Melanocyte of skin (primary cell): Measurements from ENCODE around the gene IFT22. TPM values are rescaled to one million over a fixed set of nuclear protein-coding genes. Genes with fewer than 3 reads are reported as not detected.

Experiments used
- small RNA-seq, 2 donors: library from RNA; depleted of rRNA; stranded (forward); fragments of <200 nt; gene quantifications; one replicate each; pipeline ENCODE3, GENCODE V24; 2012
- total RNA-seq, 2 donors: library from RNA; depleted of rRNA; stranded (reverse); fragments of >200 nt; gene quantifications; 2 replicates each; pipeline ENCODE4 v1.2.3, GENCODE V29; 2012

Gene IFT22
- total RNA-seq: 10 to 100 TPM; 20.0 to 21.6 TPM

DNA sequence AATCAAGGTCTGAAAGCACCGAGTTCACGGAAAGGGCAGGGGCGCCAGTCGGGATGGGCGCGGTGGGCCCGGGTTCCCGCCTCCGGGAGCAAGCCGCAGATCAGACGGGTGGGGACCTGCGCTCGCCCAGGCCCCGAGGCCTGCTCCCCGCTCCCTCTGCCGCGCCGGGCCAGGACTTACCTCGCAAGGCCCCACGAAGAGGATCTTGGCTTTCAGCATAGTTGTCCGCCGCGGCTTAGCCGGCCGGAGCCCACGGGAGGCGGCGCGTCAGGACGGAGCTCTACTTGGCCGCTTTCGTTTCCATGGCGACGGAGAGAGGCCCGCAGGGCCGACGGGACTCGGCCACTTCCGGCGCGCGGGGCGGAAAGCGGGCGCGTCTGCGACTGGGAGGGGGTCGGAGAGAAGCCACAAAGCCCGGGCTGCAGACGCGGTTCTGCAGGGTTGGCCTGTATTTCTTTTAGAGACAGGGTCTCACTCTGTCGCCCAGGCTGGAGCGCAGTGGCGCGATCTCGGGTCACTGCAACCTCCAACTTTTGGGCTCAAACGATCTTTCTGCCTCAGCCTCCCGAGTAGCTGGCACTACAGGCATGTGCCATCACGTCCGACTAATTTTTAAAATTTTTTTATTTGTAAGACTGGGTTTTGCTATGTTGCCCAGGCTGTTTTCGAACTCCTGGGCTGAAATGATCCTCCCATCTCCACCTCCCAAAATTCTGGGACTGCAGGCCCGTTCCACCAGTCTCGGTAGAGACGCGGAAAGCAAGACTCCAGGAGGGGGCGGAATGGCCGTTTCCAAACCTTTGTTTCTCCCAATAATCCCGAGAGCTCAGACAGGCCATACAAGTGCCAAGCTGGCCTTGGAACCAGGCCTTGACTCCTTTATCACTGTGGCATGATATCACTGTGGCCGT lies at the start of gene IFT22:
IFT22 (minus strand) TSS at position 322 of the 911 bp plus-strand sequence; CDS start at position 219, 103 bp downstream.

GRCh38 chr7:101362334-101363195 lies 41.0 kb upstream of the IFT22 start, which contains the start of gene COL26A1:
Gene COL26A1 (plus strand): TSS chr7:101362875. CDS start chr7:101363033, 158 bp downstream.

Small RNAs within 50 kb of the gene (small RNA-seq; reads per million reads assigned to genes)
- 0 to 0.04 reads per million in 2 donors for gene RNU6-1104P

Other genes starting within 250 kb of the IFT22 start
- gene TRIM56, start 236.3 kb downstream of the IFT22 start, total RNA-seq: 10 to 100 TPM in 1 of 2 donors, 1 to 10 TPM in 1; 10.0 to 14.3 TPM
- 1 to 10 TPM; 1.0 to 3.3 TPM for gene SERPINE1, start 194.7 kb downstream of the IFT22 start, total RNA-seq
- 100 to 1,000 TPM; 151 to 208 TPM for gene AP1S1, start 167.3 kb downstream of the IFT22 start, total RNA-seq
- 10 to 100 TPM in 1 of 2 donors, 1 to 10 TPM in 1; 8.3 to 27.0 TPM for gene VGF, start 156.2 kb downstream of the IFT22 start, total RNA-seq
- gene NAT16, start 141.5 kb downstream of the IFT22 start, total RNA-seq: not detected
- gene MOGAT3, start 120.8 kb downstream of the IFT22 start, total RNA-seq: not detected
- 100 to 1,000 TPM; 199 to 220 TPM for gene PLOD3, start 104.2 kb downstream of the IFT22 start, total RNA-seq
- gene ZNHIT1, start 103.6 kb downstream of the IFT22 start, total RNA-seq: 10 to 100 TPM; 60.9 to 88.1 TPM
- 1 to 10 TPM; 3.0 to 4.1 TPM for gene CLDN15, start 84.0 kb downstream of the IFT22 start, total RNA-seq
- 100 to 1,000 TPM; 138 to 142 TPM for gene FIS1, start 76.7 kb downstream of the IFT22 start, total RNA-seq
- under 1 TPM; under 0.01 TPM for gene COL26A1, start 41.1 kb upstream of the IFT22 start, total RNA-seq